K562 (cell line): Measurements from ENCODE around the gene DACT1. TPM values are rescaled to one million over a fixed set of nuclear protein-coding genes. Genes with fewer than 3 reads are reported as not detected.

Source experiments
- ATAC-seq: fragments of 200-7000 bp; cut with Tn5 transposase; 3 replicates; pipeline ENCODE4 v1.9.1; 2020; ENCODE audit warnings: moderate library complexity
- BruUV-seq: library from RNA; stranded (reverse); fragments of 400-500 nt; replicated peaks from 2 replicates; lab custom pipeline; 2021; lab: Mats Ljungman, UMichigan
- CTCF ChIA-PET: fragments of 300-600 bp; formaldehyde crosslinking; extraction: SDS; loops from one replicate; lab custom pipeline; 2021; ENCODE audit warnings: low intra/inter-chr PET ratio; lab: Yijun Ruan, JAX
- POLR2A ChIA-PET: fragments of 300-600, 350-650 bp; sonication (Branson Sonifier 250); formaldehyde crosslinking; extraction: SDS; loops from one replicate; lab custom pipeline; 2021; ENCODE audit warnings: antibody characterized with exemption, inconsistent platforms; lab: Yijun Ruan, JAX
- DNase-seq, 4 experiments: peaks; one replicate each; pipeline versions ENCODE4 v3.0.0 to v3.0.0-alpha.2; 2011 to 2018; ENCODE audit warnings: low spot score in 3 of 4, mixed read lengths in 3 of 4; ENCODE audit errors: extremely low read depth in 1 of 4
- FAIRE-seq: peaks from 2 replicates; lab custom pipeline; 2011; peaks lifted over from hg19 to GRCh38; lab: Jason Lieb, UNC
- H2AFZ ChIP-seq: 2 replicates; pipeline ENCODE4 v1.6.0; 2011; ENCODE audit warnings: low read depth, low read length, control low read depth, inconsistent platforms
- H3K27ac ChIP-seq: fragments of 200-600 bp; 3 replicates; pipeline ENCODE4 v1.8.0; 2011; ENCODE audit warnings: low read depth, mild to moderate bottlenecking, control low read depth, inconsistent platforms, low read length, moderate library complexity, mixed read lengths; ENCODE audit errors: extremely low read depth
- H3K27me3 ChIP-seq, 2 experiments: fragments of 300-600 bp in 1 of 2; 2 replicates in 1 of 2; 3 replicates in 1 of 2; pipeline versions ENCODE4 v1.6.0 to v1.8.0; 2011; ENCODE audit warnings: inconsistent platforms in 2 of 2, low read length in 2 of 2, mild to moderate bottlenecking in 1 of 2, mixed read lengths in 1 of 2, moderate library complexity in 1 of 2; ENCODE audit not compliant: control insufficient read depth in 2 of 2, insufficient read depth in 2 of 2
- H3K36me3 ChIP-seq: fragments of 300-600 bp; 3 replicates; pipeline ENCODE4 v1.8.0; 2011; ENCODE audit warnings: mild to moderate bottlenecking, low read length, inconsistent platforms; ENCODE audit not compliant: control insufficient read depth, insufficient read depth
- H3K4me1 ChIP-seq, 2 experiments: fragments of 200-600 bp in 1 of 2; replicated peaks in 1 of 2; 2 replicates in 1 of 2; 3 replicates in 1 of 2; pipeline versions ENCODE4 v1.5.1 to v1.8.0; 2011; ENCODE audit warnings: inconsistent platforms in 2 of 2, low read length in 2 of 2, mild to moderate bottlenecking in 1 of 2, mixed read lengths in 1 of 2, moderate library complexity in 1 of 2; ENCODE audit not compliant: control insufficient read depth in 2 of 2, insufficient read depth in 2 of 2
- H3K4me2 ChIP-seq: 2 replicates; pipeline ENCODE4 v1.6.1; 2011; ENCODE audit warnings: low read length, control low read depth, inconsistent platforms, mixed read lengths; ENCODE audit not compliant: insufficient read depth
- H3K4me3 ChIP-seq: fragments of 200-600 bp; sonication (generic), shearing (Covaris generic); 2 replicates; pipeline ENCODE4 v1.5.1; 2016; ENCODE audit warnings: control low read depth, inconsistent platforms
- H3K79me2 ChIP-seq: fragments of 200-600 bp; 3 replicates; pipeline ENCODE4 v1.8.0; 2011; ENCODE audit warnings: low read length, inconsistent platforms; ENCODE audit not compliant: control insufficient read depth, insufficient read depth
- H3K9ac ChIP-seq, 2 experiments: 2 replicates each; pipeline versions ENCODE4 v1.6.0 to v1.6.1; 2011; ENCODE audit warnings: low read depth in 2 of 2, low read length in 2 of 2, control low read depth in 1 of 2, inconsistent platforms in 1 of 2, mild to moderate bottlenecking in 1 of 2, mixed read lengths in 1 of 2; ENCODE audit not compliant: insufficient read depth in 1 of 2
- H3K9me1 ChIP-seq: one replicate; pipeline ENCODE4 v1.6.0; 2011; ENCODE audit warnings: inconsistent platforms, mild to moderate bottlenecking, low read length, moderate library complexity; ENCODE audit not compliant: control insufficient read depth, insufficient read depth
- H3K9me3 ChIP-seq: replicated peaks from 2 replicates; pipeline ENCODE4 v1.5.1; 2011; ENCODE audit warnings: low read depth, low read length, inconsistent platforms; ENCODE audit not compliant: control insufficient read depth, insufficient read depth
- H4K20me1 ChIP-seq: replicated peaks from 2 replicates; pipeline ENCODE4 v1.6.1; 2011; ENCODE audit warnings: low read length, inconsistent platforms, mixed read lengths; ENCODE audit not compliant: control insufficient read depth, insufficient read depth
- TEAD1 ChIP-seq, 2 experiments: fragments of 450-650 bp in 1 of 2; sonication (generic) in 1 of 2; formaldehyde crosslinking; IDR thresholded peaks; 2 replicates each; pipeline versions ENCODE4 v1.4.0 to v1.8.0; 2020 to 2022; ENCODE audit warnings: mild to moderate bottlenecking in 2 of 2, missing genetic modification reagents in 1 of 2
- WGBS: fragments of 100-300 bp; shearing (Covaris generic); methylation state at CpG from one replicate; pipeline ENCODE4 v1.1.6; 2016; ENCODE audit warnings: low coverage, mixed read lengths; ENCODE audit not compliant: insufficient coverage; ENCODE audit errors: missing lambda C conversion rate; 5-methylcytosine and 5-hydroxymethylcytosine counted together
- in situ Hi-C: fragments of 300-500 bp; cut with MboI; formaldehyde crosslinking; loops from 4 replicates; pipeline ENCODE4 v1.15.0; 2018; ENCODE audit warnings: inconsistent platforms, mixed read lengths
- intact Hi-C: fragments of 100-400 bp; cut with micrococcal nuclease; formaldehyde crosslinking; loops from 2 replicates; pipeline ENCODE4 v1.14.2; 2022
- polyA plus RNA-seq, 8 experiments: library from polyadenylated mRNA; depleted of rRNA in 4 of 8; stranded (reverse) in 5 of 8; unstranded in 3 of 8; fragments of >200 nt; fragmentation: Nextera tagmentation in 2 of 8; fragmentation: Illumina TruSeq in 1 of 8; extraction: Ambion mirVana in 2 of 8; extraction: Trizol in 1 of 8; gene quantifications; 2 replicates each; pipeline versions ENCODE4 v1.2.1 to v1.2.3, GENCODE V29; 2011 to 2014; ENCODE audit warnings: inconsistent platforms in 1 of 8, missing spikeins in 1 of 8
- total RNA-seq, 7 experiments: library from RNA; depleted of rRNA in 6 of 7; stranded (reverse); fragments of >200 nt in 6 of 7; fragmentation: Illumina TruSeq in 2 of 7; extraction: Trizol in 2 of 7; gene quantifications; 2 replicates each; pipeline versions ENCODE4 v1.2.1 to v1.2.3, GENCODE V29; 2011 to 2021; ENCODE audit warnings: low replicate concordance in 1 of 7
- TF ChIP-seq, protein P1 (sequence below): fragments of 450-650 bp; IDR thresholded peaks from 2 replicates; pipeline ENCODE4 v1.6.1; 2017; ENCODE audit warnings: antibody characterized with exemption, mild to moderate bottlenecking
- TF ChIP-seq, protein P2 (sequence below): fragments of 450-650 bp; IDR thresholded peaks from 2 replicates; pipeline ENCODE4 v1.6.1; 2018; ENCODE audit not compliant: partially characterized antibody

Gene DACT1
- total and polyA plus RNA-seq, 9 of the 15 experiments (the other 6 are each of a cell fraction or from before 2014, with no cell fraction given): 0.07 to 0.30 (median 0.13) TPM

DNA sequence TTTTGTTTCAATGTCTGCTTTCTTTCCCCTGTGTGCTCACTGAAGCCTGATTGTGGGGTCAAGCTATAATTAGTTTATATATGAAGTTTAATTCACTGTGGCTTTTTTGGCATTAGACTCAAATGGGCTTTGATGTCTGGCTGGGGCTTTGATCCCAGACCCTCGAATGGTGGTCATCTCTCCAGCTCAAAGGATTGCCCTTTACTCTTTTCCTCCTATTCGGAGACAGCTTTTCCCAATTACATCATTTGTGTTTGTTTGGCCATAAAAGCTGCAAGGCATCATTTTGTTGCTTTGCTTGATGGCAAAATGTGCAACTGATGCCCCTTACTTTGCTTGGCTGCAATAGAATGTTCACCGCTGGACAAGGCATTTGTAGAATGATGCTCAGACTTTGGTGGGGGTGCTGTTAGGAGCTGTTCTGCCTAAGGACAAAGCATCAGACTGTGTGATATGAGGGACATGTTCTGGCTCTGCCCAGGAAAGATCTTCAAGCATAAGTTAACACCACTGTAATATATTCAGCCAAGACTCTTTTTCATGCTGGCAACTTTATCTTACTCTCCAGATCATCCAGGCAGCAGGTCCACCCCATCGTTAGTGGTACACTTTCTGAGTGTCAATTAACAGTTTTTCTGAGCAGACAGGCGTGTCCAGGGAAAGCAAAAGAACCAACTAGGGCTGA, 3.2 kb upstream of the DACT1 start:
- CTCF ChIA-PET: no interaction called here
- no peak overlapping the region for H2AFZ ChIP-seq
- WGBS: 0% methylated on average over 4 of the region's 5 CpGs

More for the DNA sequence above, 3.2 kb upstream of the DACT1 start:
- Histone ChIP-seq H3K4me1 (peaks cover 0 to 15% of the 10 kb centered on the region in 2 experiments; a peak in 2 of 5 replicates), H3K9ac (no peak overlapping the region), H3K4me3 (no peak overlapping the region), H3K79me2 (no peaks in the 10 kb centered on the region), H4K20me1 (no peaks in the 10 kb centered on the region), H3K27ac (no peak overlapping the region), H3K27me3 (peaks cover 22 to 24% of the 10 kb centered on the region in 2 experiments; a peak in 4 of 5 replicates), H3K36me3 (no peaks in the 10 kb centered on the region), H3K9me1 (no peaks in the 10 kb centered on the region), H3K4me2 (no peak overlapping the region), H3K9me3 (no peaks in the 10 kb centered on the region)
- in situ Hi-C loops: no loop called here
- no TSS peak for BruUV-seq
- TF ChIP-seq, protein P1, sequence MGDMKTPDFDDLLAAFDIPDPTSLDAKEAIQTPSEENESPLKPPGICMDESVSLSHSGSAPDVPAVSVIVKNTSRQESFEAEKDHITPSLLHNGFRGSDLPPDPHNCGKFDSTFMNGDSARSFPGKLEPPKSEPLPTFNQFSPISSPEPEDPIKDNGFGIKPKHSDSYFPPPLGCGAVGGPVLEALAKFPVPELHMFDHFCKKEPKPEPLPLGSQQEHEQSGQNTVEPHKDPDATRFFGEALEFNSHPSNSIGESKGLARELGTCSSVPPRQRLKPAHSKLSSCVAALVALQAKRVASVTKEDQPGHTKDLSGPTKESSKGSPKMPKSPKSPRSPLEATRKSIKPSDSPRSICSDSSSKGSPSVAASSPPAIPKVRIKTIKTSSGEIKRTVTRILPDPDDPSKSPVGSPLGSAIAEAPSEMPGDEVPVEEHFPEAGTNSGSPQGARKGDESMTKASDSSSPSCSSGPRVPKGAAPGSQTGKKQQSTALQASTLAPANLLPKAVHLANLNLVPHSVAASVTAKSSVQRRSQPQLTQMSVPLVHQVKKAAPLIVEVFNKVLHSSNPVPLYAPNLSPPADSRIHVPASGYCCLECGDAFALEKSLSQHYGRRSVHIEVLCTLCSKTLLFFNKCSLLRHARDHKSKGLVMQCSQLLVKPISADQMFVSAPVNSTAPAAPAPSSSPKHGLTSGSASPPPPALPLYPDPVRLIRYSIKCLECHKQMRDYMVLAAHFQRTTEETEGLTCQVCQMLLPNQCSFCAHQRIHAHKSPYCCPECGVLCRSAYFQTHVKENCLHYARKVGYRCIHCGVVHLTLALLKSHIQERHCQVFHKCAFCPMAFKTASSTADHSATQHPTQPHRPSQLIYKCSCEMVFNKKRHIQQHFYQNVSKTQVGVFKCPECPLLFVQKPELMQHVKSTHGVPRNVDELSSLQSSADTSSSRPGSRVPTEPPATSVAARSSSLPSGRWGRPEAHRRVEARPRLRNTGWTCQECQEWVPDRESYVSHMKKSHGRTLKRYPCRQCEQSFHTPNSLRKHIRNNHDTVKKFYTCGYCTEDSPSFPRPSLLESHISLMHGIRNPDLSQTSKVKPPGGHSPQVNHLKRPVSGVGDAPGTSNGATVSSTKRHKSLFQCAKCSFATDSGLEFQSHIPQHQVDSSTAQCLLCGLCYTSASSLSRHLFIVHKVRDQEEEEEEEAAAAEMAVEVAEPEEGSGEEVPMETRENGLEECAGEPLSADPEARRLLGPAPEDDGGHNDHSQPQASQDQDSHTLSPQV: no peak
- TF ChIP-seq TEAD1 (CRISPR knock-in tag; IDR thresholded peaks at IDR 0.05): no peak
- TF ChIP-seq, protein P2, sequence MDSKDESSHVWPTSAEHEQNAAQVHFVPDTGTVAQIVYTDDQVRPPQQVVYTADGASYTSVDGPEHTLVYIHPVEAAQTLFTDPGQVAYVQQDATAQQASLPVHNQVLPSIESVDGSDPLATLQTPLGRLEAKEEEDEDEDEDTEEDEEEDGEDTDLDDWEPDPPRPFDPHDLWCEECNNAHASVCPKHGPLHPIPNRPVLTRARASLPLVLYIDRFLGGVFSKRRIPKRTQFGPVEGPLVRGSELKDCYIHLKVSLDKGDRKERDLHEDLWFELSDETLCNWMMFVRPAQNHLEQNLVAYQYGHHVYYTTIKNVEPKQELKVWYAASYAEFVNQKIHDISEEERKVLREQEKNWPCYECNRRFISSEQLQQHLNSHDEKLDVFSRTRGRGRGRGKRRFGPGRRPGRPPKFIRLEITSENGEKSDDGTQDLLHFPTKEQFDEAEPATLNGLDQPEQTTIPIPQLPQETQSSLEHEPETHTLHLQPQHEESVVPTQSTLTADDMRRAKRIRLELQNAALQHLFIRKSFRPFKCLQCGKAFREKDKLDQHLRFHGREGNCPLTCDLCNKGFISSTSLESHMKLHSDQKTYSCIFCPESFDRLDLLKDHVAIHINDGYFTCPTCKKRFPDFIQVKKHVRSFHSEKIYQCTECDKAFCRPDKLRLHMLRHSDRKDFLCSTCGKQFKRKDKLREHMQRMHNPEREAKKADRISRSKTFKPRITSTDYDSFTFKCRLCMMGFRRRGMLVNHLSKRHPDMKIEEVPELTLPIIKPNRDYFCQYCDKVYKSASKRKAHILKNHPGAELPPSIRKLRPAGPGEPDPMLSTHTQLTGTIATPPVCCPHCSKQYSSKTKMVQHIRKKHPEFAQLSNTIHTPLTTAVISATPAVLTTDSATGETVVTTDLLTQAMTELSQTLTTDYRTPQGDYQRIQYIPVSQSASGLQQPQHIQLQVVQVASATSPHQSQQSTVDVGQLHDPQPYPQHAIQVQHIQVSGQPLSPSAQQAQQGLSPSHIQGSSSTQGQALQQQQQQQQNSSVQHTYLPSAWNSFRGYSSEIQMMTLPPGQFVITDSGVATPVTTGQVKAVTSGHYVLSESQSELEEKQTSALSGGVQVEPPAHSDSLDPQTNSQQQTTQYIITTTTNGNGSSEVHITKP: no peak
- no peak for DNase-seq
- FAIRE-seq: no peak
- POLR2A ChIA-PET: interaction anchor here (1.0 kb wide), 1 partner anchor 12 kb away, joined by 4 read pairs; no protein-coding TSS in a partner anchor
- ATAC-seq: no peak
- intact Hi-C loops: loop anchor here (5.0 kb wide), 1 partner anchor 132 kb away; no protein-coding TSS in a partner anchor
